Measurements from ENCODE around the gene RFX2. TPM values are rescaled to one million over a fixed set of nuclear protein-coding genes. Genes with fewer than 3 reads are reported as not detected.
A peak's percentile ranks its signal among the peaks of the same experiment; 100 is the strongest.

Gene RFX2
- total and polyA plus RNA-seq, 4 donors = 0.67 to 5.1 (median 2.8) TPM

- TF ChIP-seq CTCF (IDR thresholded peaks at IDR 0.05; ENCODE audit: low read depth, low read length, missing input control) (no peak), EGR1 (IDR thresholded peaks at IDR 0.05; ENCODE audit: low read depth in 2 of 2) (no peak), RXRA (IDR thresholded peaks at IDR 0.05) (no peak), HNF4A (conservative IDR thresholded peaks at IDR 0.05) (no peak), NR2F2 (IDR thresholded peaks at IDR 0.05) (no peak), TAF1 (conservative IDR thresholded peaks at IDR 0.05) (no peak), GABPA (IDR thresholded peaks at IDR 0.05 in 1 of 2, conservative IDR thresholded peaks at IDR 0.05 in 1 of 2) (no peak)
Measured at GRCh38 chr19:5950741-5951140, 159.6 kb downstream of the RFX2 start (continued).

- no peak overlapping the region for H3K9ac ChIP-seq (ENCODE audit: low read depth in 1 of 2, low read length in 2 of 2)
- no peak for DNase-seq (ENCODE audit: low spot score)
- peaks cover 0 to 4% (median 0%) of the 10 kb centered on the region in 4 donors for H3K36me3 ChIP-seq (ENCODE audit: control insufficient read depth in 4 of 4, insufficient read depth in 3 of 4, low read depth in 1 of 4, low read length in 3 of 4)
- TF ChIP-seq NR2F2 (IDR thresholded peaks at IDR 0.05) (no peak), SP1 (IDR thresholded peaks at IDR 0.05) (no peak), TAF1 (conservative IDR thresholded peaks at IDR 0.05) (no peak)
- H3K9me3 ChIP-seq (ENCODE audit: control insufficient read depth in 4 of 4, low read length in 3 of 4) = no peaks in the 10 kb centered on the region
- no peaks in the 10 kb centered on the region for H3K27me3 ChIP-seq (ENCODE audit: control insufficient read depth in 4 of 4, insufficient read depth in 4 of 4, low read length in 3 of 4)
- H3K4me1 ChIP-seq (ENCODE audit: control insufficient read depth in 4 of 4, insufficient read depth in 4 of 4, low read length in 3 of 4) = peaks cover 10 to 65% (median 44%) of the 10 kb centered on the region in 4 donors
- H3K4me3 ChIP-seq (ENCODE audit: low read depth in 1 of 3, low read length in 3 of 3) = no peak overlapping the region
- peak overlapping the region; percentile 0 to 2 for H3K27ac ChIP-seq (ENCODE audit: low read depth in 1 of 2, low read length in 2 of 2)
- WGBS = 91% methylated on average over 13 of the region's 13 CpGs
Measured at GRCh38 chr19:5949792-5950305, 160.5 kb downstream of the RFX2 start.

GRCh38 chr19:5948752-5949564 is 161.3 kb downstream of the RFX2 start:
- H3K27me3 ChIP-seq (ENCODE audit: control insufficient read depth in 4 of 4, insufficient read depth in 4 of 4, low read length in 3 of 4) = no peaks in the 10 kb centered on the region
- peaks cover 0 to 4% (median 0%) of the 10 kb centered on the region in 4 donors for H3K36me3 ChIP-seq (ENCODE audit: control insufficient read depth in 4 of 4, insufficient read depth in 3 of 4, low read depth in 1 of 4, low read length in 3 of 4)
- peaks cover 4 to 56% (median 36%) of the 10 kb centered on the region in 4 donors for H3K4me1 ChIP-seq (ENCODE audit: control insufficient read depth in 4 of 4, insufficient read depth in 4 of 4, low read length in 3 of 4)
- H3K27ac ChIP-seq (ENCODE audit: low read depth in 1 of 2, low read length in 2 of 2) = peak overlapping the region; percentile 0 to 2
- no peak overlapping the region for H3K9ac ChIP-seq (ENCODE audit: low read depth in 1 of 2, low read length in 2 of 2)
- WGBS = 46% methylated on average over 13 of the region's 13 CpGs
- no peak for DNase-seq (ENCODE audit: low spot score)
- H3K9me3 ChIP-seq (ENCODE audit: control insufficient read depth in 4 of 4, low read length in 3 of 4) = no peaks in the 10 kb centered on the region
- no peak overlapping the region for H3K4me3 ChIP-seq (ENCODE audit: low read depth in 1 of 3, low read length in 3 of 3)
- peak in 1 of 2 donors; percentile 19 for TF ChIP-seq HNF4A (conservative IDR thresholded peaks at IDR 0.05)
- TF ChIP-seq TAF1 (conservative IDR thresholded peaks at IDR 0.05) = no peak
- peak in 1 of 2 donors; percentile 16 for TF ChIP-seq RXRA (IDR thresholded peaks at IDR 0.05)
- peak; percentile 3 for TF ChIP-seq FOXA2 (IDR thresholded peaks at IDR 0.05)

GRCh38 chr19:5947435-5947834 is 162.9 kb downstream of the RFX2 start:
- no peaks in the 10 kb centered on the region for H3K27me3 ChIP-seq (ENCODE audit: control insufficient read depth in 4 of 4, insufficient read depth in 4 of 4, low read length in 3 of 4)
- H3K9ac ChIP-seq (ENCODE audit: low read depth in 1 of 2, low read length in 2 of 2) = no peak overlapping the region
- peaks cover 4 to 41% (median 25%) of the 10 kb centered on the region in 4 donors for H3K4me1 ChIP-seq (ENCODE audit: control insufficient read depth in 4 of 4, insufficient read depth in 4 of 4, low read length in 3 of 4)
- H3K9me3 ChIP-seq (ENCODE audit: control insufficient read depth in 4 of 4, low read length in 3 of 4) = no peaks in the 10 kb centered on the region
- no peak overlapping the region for H3K4me3 ChIP-seq (ENCODE audit: low read depth in 1 of 3, low read length in 3 of 3)
- H3K36me3 ChIP-seq (ENCODE audit: control insufficient read depth in 4 of 4, insufficient read depth in 3 of 4, low read depth in 1 of 4, low read length in 3 of 4) = peaks cover 0 to 4% (median 0%) of the 10 kb centered on the region in 4 donors
- H3K27ac ChIP-seq (ENCODE audit: low read depth in 1 of 2, low read length in 2 of 2) = peak overlapping the region; percentile 28 to 43
- no peak for DNase-seq (ENCODE audit: low spot score)
- WGBS = 76% methylated on average over 13 of the region's 13 CpGs
- TF ChIP-seq RXRA (IDR thresholded peaks at IDR 0.05) (no peak), RAD21 (IDR thresholded peaks at IDR 0.05) (no peak), ATF3 (IDR thresholded peaks at IDR 0.05) (no peak), REST (IDR thresholded peaks at IDR 0.05) (peak; percentile 18), FOXA2 (IDR thresholded peaks at IDR 0.05) (no peak), NR2F2 (IDR thresholded peaks at IDR 0.05) (peak; percentile 28), ZBTB33 (IDR thresholded peaks at IDR 0.05) (no peak)
